Activated CD4-positive, alpha-beta T cell treated with anti-CD3 and anti-CD28 coated beads, Interleukin-2, amount 50 U/mL, for 4 hours (primary cell): ENCODE data around the gene TMEM154.

Source experiments
- DNase-seq, 2 experiments: peaks; one replicate each; pipeline ENCODE4 v3.0.0-alpha.2; 2020

Gene TMEM154, protein sequence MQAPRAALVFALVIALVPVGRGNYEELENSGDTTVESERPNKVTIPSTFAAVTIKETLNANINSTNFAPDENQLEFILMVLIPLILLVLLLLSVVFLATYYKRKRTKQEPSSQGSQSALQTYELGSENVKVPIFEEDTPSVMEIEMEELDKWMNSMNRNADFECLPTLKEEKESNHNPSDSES

DNA sequence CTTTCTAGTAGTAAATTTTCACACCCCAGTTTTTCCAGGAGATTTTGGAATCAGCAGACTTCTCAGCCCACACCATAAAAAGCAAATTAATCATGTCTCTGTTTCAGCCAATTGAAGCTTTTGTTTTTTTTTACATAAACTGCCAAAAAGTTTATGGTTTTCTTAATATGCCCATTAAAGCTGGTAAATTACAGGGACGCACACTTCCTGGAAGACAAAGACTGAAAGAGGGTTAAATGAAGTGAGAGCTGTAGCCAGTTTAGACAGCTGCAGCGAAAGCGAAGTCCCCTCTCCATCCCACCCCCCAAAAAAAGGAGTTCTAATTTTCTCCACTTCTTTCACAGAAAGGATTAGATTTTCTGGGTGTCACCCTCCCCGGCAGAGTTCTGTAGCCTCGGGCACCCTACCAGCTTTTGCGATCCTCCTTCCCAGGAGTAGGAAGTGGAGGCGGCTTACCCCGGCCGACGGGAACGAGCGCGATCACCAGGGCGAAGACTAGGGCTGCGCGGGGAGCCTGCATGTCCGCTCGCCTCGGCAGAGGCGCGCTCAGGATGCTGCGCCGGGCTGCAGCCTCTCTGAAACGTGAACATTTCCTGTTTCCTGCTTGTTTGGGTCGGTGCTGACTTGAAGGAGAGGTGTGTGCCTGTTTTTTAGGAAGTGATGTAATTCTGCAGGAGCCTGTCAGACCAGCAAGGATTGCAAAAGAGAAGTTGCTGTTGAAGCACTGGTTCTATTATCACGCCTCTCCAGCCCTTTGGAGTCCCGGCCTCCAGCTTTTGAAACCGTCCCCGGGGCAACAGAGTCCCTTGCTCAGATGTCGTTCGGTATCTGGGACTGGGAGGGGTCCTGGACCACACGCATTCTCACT lies at the start of gene TMEM154:
TSS of gene TMEM154 (minus strand) at position 584 of the 868 bp plus-strand sequence. CDS start at position 520, 64 bp downstream.
- DNase-seq, result peak; percentile 35 to 44

GRCh38 chr4:152729466-152729865 lies 49.7 kb upstream of the TMEM154 start:
- no peak for DNase-seq

- no peak for DNase-seq
These were observed 48.5 kb upstream of the TMEM154 start for GRCh38 chr4:152728343-152728742.

GRCh38 chr4:152727784-152728183 lies 48.0 kb upstream of the TMEM154 start:
- DNase-seq, result no peak

DNA sequence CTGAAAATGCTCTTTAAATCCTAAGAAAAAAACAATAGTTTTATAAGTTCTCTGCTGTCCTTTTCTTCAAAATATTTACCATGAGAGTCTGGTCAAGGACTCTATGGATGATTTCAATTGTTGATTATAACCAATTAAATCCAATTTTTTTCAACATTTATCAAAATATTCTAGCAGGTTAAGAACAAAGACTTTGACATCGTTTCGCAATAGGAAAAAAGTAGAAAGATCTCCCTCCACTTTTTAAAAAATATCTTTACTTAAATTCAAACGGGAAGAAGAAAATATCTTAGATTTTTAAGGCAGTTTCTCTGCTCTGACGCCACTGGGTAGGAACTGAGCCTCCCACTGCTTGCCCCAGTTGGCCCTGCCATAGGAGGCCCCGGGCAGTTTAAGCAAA lies 44.7 kb upstream of the TMEM154 start:
- DNase-seq, result no peak

- no peak for DNase-seq
These were observed 43.4 kb upstream of the TMEM154 start for GRCh38 chr4:152723236-152723635.

GRCh38 chr4:152719801-152720556 lies 40.2 kb upstream of the TMEM154 start:
- no peak for DNase-seq

DNA sequence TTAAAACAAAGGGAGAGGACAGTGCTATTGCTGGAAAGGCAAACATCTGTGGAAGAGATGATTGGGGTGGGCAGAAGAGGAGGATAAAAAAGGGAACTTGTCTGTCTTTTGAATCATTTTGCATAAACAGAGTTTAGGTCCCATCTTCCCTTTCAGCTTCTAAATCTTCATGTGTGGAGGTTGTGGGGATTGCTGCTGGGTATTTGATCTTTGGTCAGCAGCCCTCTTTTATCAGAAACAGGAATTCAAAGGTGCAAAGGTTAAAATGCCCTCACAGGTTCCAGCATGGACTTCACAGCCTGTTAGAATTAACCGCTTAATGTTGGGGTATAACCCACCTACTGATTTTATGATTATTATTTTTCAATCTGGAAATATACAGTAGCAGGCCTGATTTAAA lies 39.5 kb upstream of the TMEM154 start:
- no peak for DNase-seq

GRCh38 chr4:152715076-152715475 lies 35.3 kb upstream of the TMEM154 start:
- DNase-seq, result no peak

DNA sequence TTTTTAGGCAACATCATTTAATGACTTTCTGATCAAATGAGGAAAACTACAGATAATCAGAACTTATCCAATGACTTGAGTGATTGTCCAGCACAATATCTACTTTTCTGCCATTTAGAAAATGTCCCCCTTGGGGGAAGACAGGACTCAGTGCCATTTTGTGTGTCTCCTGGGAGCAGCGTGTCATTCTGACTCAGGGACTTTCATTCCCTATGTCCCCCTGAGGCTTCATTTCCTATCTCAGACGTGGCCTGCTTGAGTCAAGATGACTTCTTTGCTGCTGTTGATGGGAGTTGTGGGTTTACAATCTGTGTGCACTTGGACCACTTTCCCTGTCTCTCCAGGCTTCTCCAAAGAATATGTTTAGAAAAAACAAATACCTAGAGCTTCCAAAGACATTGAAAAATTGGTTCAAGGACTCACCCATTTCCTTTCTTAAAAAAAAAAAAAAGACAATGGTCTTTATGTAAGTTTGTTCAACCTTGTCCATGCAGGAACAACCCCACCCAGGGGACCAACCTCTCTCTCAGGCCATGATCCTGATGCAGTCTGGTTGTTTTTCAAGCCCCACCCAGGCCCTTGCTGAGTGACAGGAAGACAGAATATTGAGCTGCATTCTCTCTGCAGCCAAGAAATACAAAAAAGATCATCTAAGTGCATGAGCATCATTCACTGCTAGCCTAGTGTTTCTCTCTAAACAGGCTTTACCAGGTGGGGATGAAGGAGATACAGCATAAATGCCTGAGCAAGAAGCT lies 34.3 kb upstream of the TMEM154 start:
- DNase-seq, result no peak

GRCh38 chr4:152709675-152710438 lies 30.1 kb upstream of the TMEM154 start:
- DNase-seq, result no peak

DNA sequence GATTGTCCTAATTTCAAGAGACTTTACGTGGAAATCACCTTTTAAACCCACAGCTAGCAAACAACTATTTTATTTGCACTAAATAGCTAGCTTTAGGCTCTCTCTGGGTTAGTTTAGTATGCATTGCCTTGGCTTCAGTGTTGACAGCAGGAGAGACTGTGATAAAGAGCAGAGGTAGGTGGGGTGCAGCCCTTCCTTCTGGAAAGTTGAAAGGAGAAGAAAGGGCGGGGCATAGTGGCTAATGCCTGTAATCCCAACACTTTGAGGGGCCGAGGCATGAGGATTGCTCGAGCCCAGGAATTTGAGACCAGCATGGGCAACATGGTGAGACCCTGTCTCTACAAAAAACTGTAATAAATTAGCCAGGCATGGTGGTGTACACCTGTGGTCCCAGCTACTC lies 29.0 kb upstream of the TMEM154 start:
- no peak for DNase-seq

GRCh38 chr4:152708361-152708760 lies 28.6 kb upstream of the TMEM154 start:
- DNase-seq, result no peak

- no peak for DNase-seq
These were observed 27.8 kb upstream of the TMEM154 start for GRCh38 chr4:152707632-152708031.

GRCh38 chr4:152705903-152706302 lies 26.1 kb upstream of the TMEM154 start:
- DNase-seq, result no peak

DNA sequence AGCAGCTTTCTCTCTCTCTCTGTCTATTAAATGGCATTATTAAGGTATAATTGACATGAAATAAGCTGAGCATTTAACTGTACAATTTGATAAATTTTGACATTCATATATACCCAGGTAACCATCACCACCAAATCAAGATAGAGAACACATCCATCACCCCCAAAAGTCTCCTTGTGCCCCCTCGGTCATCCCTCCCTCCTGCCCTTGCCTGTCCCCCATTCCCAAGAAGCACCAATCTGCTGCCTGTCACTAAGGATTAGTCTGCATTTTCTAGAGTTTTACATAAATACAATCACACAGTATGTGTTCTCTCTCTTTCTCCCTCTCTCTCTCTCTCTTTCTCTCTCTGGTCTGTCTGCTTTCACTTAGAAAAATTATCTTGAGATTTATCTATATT lies 25.0 kb upstream of the TMEM154 start:
- DNase-seq, result no peak

DNA sequence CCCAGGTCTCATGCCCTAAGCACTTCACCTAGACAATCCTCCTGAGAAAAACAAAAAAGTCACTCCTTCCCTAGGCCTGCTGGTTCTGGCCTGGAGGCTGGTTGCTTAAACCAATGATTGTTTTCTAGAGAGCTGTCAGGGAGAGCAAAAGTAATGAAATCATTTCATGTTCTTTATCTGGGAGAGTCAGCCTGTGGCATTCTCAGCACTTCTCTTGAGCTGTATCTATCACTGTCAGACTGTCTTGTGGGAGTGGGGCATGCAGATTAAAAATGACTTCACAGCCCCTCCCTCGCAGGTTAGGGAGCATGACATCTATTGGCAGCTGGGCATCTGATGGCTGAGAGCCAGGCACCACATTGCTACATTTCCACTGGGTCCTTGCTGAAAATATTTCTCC lies 20.4 kb upstream of the TMEM154 start:
- DNase-seq, result no peak

- no peak for DNase-seq
These were observed 19.5 kb upstream of the TMEM154 start for GRCh38 chr4:152699313-152699712.

- no peak for DNase-seq
These were observed 18.3 kb upstream of the TMEM154 start for GRCh38 chr4:152698089-152698499.

DNA sequence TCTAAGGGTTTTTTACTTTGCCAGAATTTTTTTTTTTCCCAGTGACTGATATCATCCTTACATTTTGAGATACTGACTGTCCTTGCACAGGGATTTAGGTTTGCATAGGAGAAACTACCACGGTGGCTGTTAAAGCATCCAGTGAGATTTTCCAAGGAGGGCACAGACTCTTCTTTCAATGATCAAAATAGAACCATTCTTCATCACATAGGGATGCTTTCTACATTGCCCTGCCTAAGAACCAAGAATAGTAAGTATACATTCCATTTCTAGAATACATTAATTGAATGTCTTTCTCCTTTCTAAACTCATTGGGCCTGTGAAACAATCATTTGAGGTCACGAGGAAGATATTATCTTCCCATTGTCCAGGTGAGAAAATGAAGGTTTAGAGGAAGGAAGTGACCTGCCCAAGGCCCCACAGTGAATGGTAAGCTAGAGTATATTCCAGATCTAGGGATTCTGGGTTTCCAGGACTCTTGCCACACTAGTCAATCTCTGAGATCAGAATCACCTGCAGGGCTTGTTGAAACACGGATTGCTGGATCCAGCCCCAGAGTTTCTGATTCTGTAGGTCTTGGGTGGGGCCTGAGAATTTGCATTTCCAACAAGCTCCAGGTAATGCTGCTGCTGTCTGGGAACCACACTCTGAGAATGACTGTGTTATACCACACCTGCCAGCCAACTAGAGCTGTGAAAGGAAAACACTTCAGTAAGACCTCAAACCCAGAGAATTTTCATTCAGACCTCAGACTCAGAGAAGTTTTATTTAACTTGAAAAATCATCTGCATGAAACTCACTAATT lies 17.7 kb upstream of the TMEM154 start:
- DNase-seq, result no peak

DNA sequence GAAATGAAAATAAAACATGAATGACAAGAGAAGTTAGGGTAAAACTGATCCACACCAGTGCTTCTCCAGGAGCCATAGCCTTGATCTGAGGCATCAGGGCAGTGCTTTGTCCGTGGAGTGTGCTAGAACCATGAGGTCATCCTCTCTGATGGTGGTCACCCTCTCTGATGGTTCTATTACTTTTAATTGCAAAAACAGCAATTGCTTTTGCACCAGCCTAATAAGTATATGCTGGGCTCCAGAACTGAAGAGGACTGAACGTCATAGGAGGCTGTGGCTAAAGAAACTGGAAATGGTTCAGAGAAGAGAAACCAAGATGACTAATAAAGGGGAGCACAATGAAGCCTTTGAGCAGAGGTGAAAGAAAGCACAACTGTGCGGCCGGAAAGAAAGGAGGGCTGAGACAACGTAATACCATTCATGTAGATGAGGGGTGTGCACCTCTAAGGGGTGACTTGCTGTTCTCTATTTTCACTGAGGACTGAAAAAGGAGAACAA lies 17.0 kb upstream of the TMEM154 start:
- peak; percentile 26 to 32 for DNase-seq
